Measurements from ENCODE around the gene TTC4. TPM values are rescaled to one million over a fixed set of nuclear protein-coding genes. Genes with fewer than 3 reads are reported as not detected.
A peak's percentile ranks its signal among the peaks of the same experiment; 100 is the strongest.

The TTC4 gene, protein sequence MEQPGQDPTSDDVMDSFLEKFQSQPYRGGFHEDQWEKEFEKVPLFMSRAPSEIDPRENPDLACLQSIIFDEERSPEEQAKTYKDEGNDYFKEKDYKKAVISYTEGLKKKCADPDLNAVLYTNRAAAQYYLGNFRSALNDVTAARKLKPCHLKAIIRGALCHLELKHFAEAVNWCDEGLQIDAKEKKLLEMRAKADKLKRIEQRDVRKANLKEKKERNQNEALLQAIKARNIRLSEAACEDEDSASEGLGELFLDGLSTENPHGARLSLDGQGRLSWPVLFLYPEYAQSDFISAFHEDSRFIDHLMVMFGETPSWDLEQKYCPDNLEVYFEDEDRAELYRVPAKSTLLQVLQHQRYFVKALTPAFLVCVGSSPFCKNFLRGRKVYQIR
- polyA plus RNA-seq (2011; rRNA removed) (20.5 and 23.2 TPM in 2 replicates), polyA minus RNA-seq (2011; rRNA and poly(A)+ RNA removed) (12.8 and 18.5 TPM in 2 replicates)

DNA sequence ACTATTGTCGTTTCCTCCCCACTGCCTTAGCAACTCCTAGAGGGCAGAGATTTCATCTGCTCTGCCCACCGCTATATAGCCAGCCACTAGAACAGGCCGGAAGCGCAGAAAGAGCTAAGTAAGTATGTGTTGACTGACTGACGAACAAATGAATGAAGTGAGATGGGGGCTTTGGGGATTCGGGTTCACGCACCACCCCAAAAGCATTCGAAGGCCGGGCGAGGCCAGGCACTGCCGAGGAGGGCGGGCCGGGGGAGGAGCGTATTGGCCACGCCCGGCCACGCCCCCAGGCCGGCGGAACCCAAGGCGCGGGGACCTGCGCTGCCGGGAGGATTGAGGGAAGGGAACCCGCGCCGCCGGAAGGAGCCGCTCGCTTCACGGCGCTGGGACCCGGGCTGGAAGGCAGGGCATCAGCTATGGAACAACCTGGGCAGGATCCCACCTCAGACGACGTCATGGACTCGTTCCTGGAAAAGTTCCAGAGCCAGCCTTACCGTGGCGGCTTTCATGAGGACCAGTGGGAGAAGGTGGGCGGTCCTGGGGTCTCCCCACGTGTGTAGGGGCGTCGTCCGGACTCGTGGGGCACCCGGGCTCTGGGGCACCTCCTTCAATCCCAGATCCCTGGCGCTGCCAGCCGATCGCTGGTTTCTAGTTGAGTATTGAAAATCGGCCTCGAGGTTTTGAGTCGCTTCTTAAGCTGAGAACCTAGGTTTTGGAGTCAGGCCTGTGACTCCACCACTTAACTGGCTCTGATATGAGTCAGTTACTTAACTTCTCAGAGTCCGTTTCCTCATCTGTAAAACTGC is at the start of gene TTC4:
TSS of gene TTC4 (plus strand) at position 369 of the 806 bp plus-strand sequence. CDS start at position 417, 48 bp downstream.
- H3K36me3 ChIP-seq (ENCODE audit: control insufficient read depth, insufficient read depth, low read length), result peaks cover 3% of the 10 kb centered on the region; the same call in 1 of the 2 replicates
- peak within 1 kb of the TSS; percentile 76 for H3K4me3 ChIP-seq (ENCODE audit: low read depth, low read length)
- peak; percentile 8 for DNase-seq (ENCODE audit: low read depth)
- TF ChIP-seq, protein P1, sequence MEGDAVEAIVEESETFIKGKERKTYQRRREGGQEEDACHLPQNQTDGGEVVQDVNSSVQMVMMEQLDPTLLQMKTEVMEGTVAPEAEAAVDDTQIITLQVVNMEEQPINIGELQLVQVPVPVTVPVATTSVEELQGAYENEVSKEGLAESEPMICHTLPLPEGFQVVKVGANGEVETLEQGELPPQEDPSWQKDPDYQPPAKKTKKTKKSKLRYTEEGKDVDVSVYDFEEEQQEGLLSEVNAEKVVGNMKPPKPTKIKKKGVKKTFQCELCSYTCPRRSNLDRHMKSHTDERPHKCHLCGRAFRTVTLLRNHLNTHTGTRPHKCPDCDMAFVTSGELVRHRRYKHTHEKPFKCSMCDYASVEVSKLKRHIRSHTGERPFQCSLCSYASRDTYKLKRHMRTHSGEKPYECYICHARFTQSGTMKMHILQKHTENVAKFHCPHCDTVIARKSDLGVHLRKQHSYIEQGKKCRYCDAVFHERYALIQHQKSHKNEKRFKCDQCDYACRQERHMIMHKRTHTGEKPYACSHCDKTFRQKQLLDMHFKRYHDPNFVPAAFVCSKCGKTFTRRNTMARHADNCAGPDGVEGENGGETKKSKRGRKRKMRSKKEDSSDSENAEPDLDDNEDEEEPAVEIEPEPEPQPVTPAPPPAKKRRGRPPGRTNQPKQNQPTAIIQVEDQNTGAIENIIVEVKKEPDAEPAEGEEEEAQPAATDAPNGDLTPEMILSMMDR (IDR thresholded peaks at IDR 0.05; ENCODE audit: insufficient read depth, low read depth, low read length), result no peak; the same call in 1 of the 2 replicates
- POLR2A ChIA-PET, result no interaction called here
- CTCF ChIA-PET, result no interaction called here
- H3K27me3 ChIP-seq (ENCODE audit: control insufficient read depth, insufficient read depth, low read length), result peaks cover 1% of the 10 kb centered on the region

DNA sequence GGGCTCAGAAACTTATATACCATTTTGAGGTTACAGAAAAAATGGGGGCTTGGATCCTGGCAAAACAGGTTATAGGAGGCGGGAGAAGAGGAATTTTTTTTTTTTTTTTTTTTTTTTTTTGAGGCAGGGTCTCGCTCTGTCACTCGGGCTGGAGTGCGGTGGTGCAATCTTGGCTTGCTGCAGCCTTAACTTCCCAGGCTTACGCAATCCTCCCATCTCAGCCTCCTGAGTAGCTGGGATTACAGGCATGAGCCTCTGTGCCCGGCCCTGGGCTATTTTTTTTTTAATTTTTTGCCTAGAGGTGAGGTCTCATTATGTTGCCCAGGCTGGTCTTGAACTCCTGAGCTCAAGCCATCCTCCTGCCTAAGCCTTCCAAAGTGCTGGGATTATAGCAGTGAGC is 49.3 kb upstream of the TTC4 start:
- ChIA-PET CTCF (interaction anchor here (1.4 kb wide), 1 partner anchor 143 kb away, joined by 5 read pairs; no protein-coding TSS in a partner anchor), POLR2A (interaction anchor here (0.7 kb wide), 1 partner anchor 1354 kb away, joined by 25 read pairs; no protein-coding TSS in a partner anchor)
- H3K36me3 ChIP-seq (ENCODE audit: control insufficient read depth, insufficient read depth, low read length), result no peaks in the 10 kb centered on the region
- H3K27me3 ChIP-seq (ENCODE audit: control insufficient read depth, insufficient read depth, low read length), result no peaks in the 10 kb centered on the region; the same call in 1 of the 2 replicates
- DNase-seq (ENCODE audit: low read depth), result no peak
- no peak overlapping the region for H3K4me3 ChIP-seq (ENCODE audit: low read depth, low read length)
- TF ChIP-seq, protein P1 (IDR thresholded peaks at IDR 0.05; ENCODE audit: insufficient read depth, low read depth, low read length), result no peak

DNA sequence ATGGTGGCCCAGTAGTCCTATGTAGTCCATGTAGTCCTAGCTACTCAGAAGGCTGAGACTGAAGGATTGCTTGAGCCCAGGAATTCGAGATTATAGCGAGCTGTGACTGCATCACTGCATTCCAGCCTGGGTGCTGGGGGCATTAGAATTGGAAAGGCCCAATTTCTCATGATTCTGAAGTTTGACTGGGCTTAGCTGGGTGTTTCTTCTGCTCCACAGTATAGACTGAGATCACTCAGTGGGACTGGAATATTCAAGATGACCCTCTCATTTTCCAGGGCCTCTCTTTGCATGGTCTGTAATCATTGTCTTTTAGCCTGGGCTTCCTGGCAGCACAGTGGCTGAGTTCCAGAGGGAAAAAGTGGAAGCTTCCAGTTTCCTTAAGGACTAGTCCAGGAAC is 47.9 kb upstream of the TTC4 start:
- TF ChIP-seq, protein P1 (IDR thresholded peaks at IDR 0.05; ENCODE audit: insufficient read depth, low read depth, low read length), result no peak
- CTCF ChIA-PET, result interaction anchor here (1.4 kb wide), 1 partner anchor 142 kb away, joined by 5 read pairs; no protein-coding TSS in a partner anchor
- POLR2A ChIA-PET, result no interaction called here
- DNase-seq (ENCODE audit: low read depth), result no peak
- Histone ChIP-seq H3K4me3 (ENCODE audit: low read depth, low read length) (no peak overlapping the region), H3K36me3 (ENCODE audit: control insufficient read depth, insufficient read depth, low read length) (no peaks in the 10 kb centered on the region), H3K27me3 (ENCODE audit: control insufficient read depth, insufficient read depth, low read length) (no peaks in the 10 kb centered on the region; the same call in 1 of the 2 replicates)

DNA sequence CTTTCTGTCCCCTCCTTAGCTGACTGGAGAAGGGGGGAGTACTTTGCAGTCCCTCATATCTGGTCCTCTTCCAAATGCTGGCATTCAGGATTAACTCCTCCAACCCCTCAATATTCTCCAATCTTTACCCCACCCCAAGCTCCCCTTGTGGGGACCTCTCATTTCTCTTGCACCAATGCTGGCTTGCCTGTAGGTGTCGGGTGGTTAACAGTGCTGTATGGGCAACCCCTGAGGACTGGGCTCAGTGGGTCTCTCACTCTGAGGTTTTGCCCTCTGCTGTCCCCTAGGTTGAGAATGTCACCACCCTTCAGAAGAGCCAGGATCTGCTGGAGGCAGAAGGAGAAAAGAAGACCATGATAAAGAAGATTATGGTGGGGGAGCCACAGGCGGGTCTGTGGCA is 47.1 kb upstream of the TTC4 start:
- DNase-seq (ENCODE audit: low read depth), result no peak
- ChIA-PET POLR2A (no interaction called here), CTCF (no interaction called here)
- Histone ChIP-seq H3K27me3 (ENCODE audit: control insufficient read depth, insufficient read depth, low read length) (no peaks in the 10 kb centered on the region; the same call in 1 of the 2 replicates), H3K4me3 (ENCODE audit: low read depth, low read length) (no peak overlapping the region), H3K36me3 (ENCODE audit: control insufficient read depth, insufficient read depth, low read length) (no peaks in the 10 kb centered on the region)
- TF ChIP-seq, protein P1 (IDR thresholded peaks at IDR 0.05; ENCODE audit: insufficient read depth, low read depth, low read length), result no peak
